ENCODE results near the gene CHN1. TPM values are rescaled to one million over a fixed set of nuclear protein-coding genes. Genes with fewer than 3 reads are reported as not detected.

Gene CHN1
- total RNA-seq, 1 donor: 0.54 TPM

DNA sequence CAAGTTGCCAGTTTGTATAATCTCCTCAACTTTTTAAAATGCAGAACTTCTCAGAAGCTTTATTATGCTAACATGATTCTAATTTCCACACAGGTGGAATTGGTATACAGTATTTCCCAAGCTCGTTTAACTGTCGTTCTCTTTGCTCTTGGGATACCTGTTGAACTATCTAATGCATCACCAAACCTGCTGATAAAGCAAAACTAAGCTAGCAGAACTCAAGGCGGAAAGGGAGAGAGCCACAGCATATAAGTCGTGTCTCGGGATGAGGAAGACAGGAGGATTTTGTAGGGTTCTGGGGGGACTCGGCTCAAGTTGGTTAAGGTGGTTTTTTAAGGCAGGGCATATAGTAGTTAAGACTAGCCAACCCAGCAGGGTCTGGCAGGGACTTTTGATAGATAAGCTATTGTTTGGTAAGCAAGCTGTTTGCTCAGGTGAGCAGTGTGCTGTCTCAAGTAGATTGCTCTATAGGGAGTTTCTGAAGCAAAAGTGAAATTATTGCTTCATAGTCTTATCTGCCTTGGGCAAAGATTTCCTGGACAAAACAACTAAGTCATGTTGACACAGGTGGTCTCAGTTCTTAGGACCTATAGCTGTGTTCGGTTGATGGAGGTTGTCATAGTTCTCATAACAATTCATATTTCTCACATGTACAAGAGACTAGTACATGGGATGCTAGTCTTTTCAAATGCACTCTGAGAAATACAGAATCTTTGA, 212.7 kb downstream of the CHN1 start:
- DNase-seq (ENCODE audit: low read depth in 2 of 3, low spot score in 2 of 3): peak in 2 of 3 donors; percentile 16 to 56

DNA sequence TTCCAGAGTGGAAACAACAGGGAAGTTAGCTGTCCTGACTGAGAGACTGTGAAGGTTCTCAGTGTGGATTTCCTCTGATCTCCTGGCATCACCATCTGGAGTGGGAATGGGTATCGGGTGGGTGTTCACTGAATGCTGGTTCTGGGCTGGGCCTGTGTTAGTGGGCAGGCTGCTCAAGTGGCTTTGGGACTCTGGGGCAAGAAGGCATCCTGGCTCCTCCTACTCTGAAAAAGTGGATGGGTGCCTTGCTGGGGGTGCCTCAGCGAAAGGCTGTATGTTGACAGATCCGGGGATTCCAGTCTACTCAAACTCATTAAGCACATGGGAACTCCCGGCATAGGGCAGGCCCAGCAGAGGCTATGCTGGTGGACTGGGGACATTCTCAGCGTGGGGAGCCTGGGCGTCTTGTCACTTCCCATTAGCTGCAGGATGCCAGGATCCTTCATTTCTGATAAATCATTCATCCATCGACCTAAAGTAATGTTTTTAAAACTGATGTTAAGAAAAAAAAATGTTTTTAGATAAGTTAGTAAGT, 213.4 kb downstream of the CHN1 start:
- DNase-seq (ENCODE audit: low read depth in 2 of 3, low spot score in 2 of 3): no peak

DNA sequence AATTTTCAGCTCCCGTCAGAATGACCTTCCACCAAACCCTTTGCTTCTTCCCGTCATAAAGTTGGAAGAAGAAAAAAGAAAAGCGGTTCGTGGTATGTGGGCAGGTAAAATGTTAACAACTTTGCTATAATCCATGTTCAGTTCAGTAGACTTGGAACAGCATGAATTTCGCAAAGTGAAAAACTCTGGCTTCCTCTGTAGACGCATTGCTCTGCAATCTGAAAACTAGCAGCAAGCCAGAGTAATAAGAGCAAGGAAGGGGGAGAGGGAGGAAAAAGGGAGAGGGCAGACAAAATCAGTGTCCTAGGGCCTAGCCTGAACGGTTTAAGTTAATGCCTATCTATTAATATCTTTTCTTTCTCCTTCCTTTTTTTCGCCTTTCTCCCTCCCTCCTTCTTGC, 214.2 kb downstream of the CHN1 start:
- DNase-seq (ENCODE audit: low read depth in 2 of 3, low spot score in 2 of 3): no peak

DNA sequence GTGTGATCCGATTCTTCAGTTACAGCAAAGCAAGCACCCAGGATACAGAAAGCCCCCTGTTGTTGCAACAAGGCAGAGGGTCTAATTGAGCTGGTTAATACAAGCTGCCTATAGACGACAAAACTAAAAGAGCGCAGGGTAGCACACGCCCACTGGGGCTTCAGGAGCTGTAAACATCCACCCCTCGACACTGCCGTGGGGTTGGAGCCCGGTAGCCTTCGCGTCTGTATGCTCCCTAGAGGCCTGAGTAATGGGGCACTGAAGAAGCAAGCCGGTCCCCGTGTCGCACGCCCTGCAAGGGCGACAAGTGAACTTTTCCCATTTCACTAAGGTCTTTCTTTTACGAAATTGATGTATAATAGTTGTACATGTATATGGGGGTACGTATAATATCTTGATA, 216.2 kb downstream of the CHN1 start:
- DNase-seq (ENCODE audit: low read depth in 2 of 3, low spot score in 2 of 3): no peak

DNA sequence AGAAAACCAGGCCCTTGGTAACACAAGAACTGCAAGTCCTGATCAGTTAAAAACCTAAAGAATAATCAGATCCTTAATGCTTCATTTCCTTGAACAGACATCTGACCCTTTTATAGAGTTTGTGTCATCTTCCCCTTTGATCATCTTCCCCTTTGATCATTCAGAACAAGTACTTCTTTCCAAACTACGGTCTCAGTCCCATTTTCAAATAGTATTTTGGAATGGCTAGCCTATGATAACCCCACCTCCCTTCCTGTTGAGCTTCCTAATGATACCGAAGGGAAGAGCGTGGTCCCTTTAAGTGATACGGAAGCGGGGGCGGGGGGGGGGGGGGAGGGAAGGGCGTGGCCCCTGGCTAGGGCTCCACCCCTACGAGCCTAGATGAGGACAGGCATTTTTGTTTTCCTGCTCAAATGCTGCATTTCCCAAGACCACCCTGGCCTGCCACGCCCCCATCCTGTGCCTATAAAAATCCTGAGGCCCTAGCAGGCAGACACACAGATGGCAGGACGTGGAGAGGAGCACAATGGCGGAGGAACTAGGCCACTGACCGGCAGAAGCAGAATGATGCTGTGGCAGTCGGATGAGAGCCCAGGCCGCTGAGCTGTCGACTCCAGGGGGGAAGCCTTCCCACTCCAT, 216.8 kb downstream of the CHN1 start:
- DNase-seq (ENCODE audit: low read depth in 2 of 3, low spot score in 2 of 3): no peak

DNA sequence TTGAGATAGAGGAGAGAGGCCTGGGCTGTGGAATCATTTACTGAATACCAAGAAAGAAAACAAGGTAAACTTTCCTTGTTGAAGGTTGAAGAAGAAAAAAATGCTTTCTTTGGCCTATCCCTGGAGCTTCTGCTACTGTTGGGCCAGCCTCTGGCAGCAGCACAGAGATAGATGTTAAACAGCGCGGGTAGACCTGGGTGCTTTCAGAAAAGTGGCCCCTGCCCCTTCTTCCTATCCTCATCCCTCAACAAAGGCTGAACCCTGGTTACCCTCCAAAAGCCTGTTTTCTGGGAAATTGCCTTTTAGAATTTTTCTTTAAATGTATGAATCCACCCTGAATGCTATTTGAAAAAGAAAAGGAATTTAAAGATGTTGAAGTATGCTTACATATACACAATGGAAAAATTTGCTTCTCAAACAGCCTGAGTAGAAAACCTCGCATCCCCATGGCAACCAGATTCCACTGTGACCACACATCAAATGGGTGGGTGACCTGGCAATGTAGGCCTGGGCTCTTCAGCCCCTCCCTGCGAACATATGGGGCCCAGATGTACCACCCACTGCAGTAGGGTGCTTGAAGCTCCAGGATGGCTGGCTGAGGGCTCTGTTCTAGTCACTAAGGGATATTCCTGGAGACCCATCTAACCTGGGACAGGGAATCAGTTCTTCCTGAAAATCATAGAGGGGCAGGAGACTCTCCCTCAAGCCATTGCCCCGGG, 217.5 kb downstream of the CHN1 start:
- peak in 1 of 3 donors; percentile 61 for DNase-seq (ENCODE audit: low read depth in 2 of 3, low spot score in 2 of 3)

DNA sequence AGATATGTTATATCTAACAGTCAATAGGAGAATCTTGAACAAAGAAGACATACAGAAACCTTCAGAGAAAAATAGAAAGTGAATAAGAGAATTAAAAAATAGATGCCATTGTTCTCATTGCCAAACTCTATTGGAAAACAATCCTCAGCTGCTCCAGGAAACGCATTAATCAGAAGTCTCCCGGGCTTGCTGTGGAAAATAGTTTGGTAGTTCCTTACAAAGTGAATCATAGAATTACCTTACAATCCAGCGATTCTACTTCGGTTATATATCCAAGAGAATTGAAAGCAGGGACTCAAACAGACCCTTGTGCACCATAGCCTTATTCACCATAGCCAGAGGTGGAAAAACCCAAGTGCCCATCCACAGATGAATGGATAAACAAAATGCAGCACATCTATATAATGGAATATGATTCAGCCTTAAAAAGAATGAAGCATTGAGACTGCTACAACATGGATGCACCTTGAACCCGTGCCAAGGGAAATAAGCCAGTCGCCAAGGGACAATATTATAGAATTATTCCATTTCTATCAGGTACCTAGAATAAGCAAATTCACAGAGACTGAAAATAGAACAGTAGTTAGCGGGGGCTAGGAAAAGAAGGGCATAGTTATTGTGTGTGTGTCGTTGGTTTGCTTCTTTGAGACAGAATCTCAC, 219.0 kb downstream of the CHN1 start:
- no peak for DNase-seq (ENCODE audit: low read depth in 2 of 3, low spot score in 2 of 3)

DNA sequence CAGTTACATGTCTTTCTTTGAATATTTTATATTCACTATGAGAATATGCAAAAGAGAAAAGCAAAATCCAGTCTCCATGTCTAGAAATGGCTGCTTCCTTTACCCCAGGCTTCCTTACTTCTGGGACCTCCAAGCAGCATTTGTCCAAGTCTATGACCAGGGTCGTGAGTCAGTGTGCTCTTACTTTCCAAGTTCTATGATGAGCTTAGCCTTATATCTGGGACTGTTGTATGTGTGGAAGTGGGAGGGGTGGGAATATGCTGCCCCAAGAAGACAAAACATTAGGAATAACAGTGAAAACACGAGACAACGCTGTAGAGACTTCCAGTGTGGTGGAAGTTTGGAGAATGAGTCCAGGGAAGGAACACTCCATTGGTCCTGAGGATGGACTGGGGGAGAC, 219.7 kb downstream of the CHN1 start:
- no peak for DNase-seq (ENCODE audit: low read depth in 2 of 3, low spot score in 2 of 3)

DNA sequence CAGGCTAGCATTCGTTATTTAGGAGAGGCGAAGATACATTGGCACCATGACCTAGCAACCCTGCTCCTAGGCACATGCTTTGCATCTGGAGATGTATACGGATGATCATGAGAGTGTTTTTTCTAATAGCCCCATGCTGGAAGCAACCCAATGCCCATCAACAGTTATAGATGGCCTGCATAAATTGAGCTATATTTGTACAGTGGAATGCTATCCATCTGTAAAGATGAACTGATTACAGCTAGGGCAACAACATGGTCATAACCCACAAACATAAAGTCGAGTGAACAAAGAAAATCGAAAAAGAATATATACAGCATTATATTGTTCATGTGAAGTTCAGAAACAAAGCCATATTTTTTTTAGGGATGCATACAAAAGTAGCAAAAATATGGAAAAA, 220.3 kb downstream of the CHN1 start:
- no peak for DNase-seq (ENCODE audit: low read depth in 2 of 3, low spot score in 2 of 3)

DNA sequence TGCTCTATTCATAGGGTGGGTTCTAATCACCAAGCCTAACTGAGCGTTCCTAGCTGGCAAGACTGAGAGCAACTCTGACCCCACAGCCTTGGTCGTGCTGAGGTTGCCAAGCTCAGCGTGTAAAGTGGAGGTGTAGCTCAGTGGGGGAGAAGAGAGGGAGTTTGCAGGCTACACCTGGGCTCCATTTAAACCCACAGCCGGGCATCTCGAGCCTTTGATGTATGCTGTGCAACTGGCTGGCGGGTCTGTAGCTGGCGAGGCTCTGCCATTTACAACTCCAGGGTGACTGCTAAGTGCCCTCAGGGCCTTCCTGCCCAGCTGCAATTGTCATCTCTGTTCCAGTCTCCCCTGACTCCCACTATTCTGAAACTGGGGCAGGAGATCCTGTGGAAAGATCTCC, 220.9 kb downstream of the CHN1 start:
- DNase-seq (ENCODE audit: low read depth in 2 of 3, low spot score in 2 of 3): no peak

DNA sequence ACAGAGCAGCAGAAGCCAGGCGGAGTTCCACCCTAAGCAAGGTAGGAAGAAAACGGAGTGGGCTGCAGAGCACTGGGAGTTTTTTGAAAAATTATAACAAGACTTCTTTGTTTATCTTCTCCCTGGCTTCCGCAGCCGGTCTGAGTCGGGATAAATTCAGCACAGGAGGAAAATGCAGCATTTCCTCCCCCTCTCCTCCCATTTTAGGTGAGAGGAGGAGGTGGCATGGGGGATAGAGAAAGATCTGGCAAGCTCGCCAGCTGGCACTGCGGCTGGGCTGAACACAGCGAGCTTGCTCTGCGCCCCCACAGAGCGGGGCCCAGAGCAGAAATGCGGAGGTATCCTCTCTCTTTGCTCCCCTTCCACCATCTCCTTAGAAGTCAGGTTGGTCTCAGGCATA, 223.2 kb downstream of the CHN1 start:
- no peak for DNase-seq (ENCODE audit: low read depth in 2 of 3, low spot score in 2 of 3)

DNA sequence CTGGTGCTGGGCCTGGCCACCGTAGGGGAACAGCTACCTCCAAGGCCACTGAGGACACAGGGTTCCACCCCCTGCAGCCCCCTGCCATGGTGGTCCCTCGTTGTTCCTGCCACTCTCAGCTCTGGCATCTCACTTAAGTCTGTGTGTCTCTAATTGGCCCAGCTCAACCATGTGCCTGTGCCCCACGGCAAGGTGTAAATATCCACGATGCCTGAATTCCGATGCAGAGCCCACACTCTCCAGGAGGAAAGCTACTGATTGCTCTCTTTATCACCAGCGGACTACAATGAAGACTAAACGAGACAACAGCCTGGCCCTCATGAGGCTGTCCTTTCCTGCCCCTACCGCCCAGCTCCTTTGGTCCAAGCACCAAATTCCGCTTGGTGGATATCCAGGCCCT, 223.9 kb downstream of the CHN1 start:
- DNase-seq (ENCODE audit: low read depth in 2 of 3, low spot score in 2 of 3): no peak

DNA sequence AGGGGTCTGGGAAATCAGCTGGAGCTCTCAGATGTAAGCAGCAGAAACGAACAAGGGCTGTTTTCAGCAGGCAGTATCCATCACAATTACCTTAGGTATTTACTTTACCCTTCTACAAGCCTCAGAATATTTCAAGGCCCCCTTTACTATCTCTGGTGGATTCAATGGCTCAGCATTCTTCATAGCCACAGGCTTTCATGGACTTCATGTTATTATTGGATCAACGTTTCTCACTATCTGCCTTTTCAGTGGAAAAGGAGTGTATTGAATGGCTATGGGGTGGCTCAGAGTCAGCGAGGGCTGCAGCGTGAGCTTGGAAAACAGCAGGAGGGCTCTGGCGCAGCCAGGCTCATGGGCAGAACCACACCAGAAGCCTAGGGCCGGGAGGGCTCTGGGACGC, 224.3 kb downstream of the CHN1 start:
- DNase-seq (ENCODE audit: low read depth in 2 of 3, low spot score in 2 of 3): no peak

DNA sequence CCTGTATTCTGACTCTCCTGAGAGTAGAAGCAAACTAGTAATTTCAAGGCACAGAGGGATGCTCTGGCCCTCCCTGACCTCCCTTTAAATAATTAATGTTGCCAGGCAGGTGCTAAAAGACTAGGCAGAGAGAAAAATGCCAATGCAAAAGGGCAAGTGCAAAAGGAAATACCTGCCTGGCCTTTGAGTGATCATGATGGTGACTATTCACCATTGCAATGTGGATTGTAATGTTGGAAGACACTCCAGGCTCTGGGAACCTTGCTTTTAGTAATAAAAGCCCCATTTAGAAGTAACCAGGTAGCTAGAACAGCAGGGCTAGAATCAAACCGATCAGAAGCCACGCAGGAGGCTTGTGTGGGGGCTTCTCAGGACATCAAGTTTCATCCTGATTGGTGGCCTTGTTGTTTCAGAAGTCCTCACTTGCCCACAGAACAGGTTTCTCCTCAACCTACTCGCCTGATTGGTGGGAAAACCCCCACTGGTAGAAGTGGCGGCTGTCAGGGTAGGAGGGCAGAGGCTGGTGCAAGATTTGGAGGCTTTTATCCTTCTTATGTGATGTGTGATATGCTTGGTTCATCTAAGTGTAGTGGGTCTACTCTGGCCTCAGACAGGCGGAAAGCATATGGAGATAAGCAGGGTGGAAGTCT, 224.9 kb downstream of the CHN1 start:
- no peak for DNase-seq (ENCODE audit: low read depth in 2 of 3, low spot score in 2 of 3)

DNA sequence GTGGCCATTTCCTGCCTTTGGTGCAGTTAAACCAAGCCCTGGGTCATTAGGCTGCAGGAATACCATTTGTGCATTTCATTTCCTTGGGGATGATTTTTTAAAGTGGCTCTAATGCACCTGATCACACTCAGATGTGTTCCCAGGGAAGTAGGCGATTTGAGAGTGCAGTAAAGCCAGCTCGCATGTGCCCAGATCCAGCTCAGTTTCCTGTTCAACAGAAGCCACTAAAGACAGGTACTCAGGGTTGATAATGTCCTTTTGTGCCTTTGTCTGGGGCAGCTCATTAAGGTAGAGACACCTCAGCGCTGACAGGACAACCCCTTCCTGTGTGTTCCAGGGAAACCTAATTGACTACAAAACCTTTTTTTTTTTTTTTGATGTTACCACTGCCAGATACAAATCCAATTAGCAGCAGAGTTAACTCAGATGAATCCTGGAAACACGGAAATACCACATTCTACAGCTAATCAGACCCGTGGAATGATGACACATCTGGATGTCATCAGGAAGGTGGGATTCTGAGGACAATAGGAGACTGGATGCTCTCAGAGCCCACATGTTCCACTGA, 225.7 kb downstream of the CHN1 start:
- no peak for DNase-seq (ENCODE audit: low read depth in 2 of 3, low spot score in 2 of 3)

DNA sequence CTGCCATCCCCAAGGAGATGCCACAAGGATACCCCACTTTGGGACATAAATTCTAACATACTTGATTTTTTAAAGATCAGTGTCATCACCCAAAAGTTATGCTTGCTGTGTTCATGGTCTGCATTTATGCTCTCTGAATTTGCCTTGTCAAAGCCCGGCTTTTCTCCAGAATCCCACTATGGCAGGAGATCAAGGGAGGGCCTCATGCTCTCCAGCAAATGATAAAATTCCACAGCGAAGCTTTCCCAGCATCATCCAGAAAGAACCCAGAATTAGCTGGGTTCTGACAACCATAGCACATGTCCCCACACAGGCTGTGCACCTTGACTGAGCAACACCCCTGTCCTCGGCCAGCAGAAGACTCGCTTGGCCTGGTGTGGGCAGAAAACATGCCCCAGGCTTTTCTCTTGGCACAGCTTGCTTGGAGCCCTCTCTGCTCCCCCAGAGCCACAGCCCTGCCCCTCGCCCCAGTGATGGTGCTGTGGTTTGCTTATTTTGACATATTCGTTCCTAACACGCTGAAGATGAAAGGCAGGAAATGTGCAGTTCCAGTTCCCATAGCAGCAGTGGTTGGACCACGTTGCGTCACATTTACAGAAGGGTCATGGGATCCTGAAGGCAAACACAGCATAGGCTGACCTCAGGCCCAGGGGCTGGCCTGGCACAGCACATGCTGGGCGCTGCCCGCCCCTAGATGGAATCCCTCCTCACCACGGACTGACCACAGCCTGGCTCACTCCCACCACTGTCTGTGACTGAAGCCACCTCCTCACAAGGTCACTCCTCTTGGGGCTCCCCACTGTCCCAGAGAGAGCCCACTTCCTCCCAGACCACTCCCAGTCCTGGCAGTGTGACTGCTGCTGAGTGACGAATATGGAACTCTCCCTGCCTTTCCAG, 226.8 kb downstream of the CHN1 start:
- peak; percentile 68 to 87 (median 70) for DNase-seq (ENCODE audit: low read depth in 2 of 3, low spot score in 2 of 3)

DNA sequence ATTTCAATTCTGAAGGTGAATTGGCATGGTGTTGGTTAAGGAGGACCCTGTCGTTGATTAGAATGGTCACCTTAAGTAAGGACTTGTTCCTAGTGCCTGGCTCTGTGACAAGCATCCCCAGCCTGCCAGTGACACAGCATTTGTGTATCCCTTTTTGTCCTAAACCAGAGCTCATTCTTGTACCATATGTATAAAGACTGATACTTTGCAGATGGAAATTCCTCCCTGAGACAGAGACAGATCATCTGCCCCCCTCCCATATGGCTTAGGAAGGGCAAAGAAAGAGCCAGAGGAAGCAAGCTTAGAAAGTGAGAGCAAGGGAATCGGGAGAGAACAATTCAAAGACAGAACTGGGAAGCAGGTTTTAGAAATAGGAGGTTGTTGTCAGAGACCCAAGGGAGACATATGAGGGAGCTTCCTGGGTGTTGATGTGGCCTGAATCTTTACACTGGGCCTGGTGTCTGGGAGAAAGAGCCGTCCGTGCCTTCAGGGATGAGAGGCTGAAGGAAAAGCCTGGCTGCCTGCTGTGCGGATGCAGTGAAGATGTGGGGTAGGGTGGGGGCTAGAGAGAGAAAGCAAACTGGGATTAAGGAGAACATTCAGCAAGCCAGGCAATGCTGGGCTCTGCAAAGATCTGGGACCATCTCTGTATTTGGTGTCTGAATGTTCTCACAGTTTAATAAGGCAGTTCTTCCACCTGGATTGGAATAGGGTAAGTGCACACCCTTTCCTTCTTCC, 227.7 kb downstream of the CHN1 start:
- DNase-seq (ENCODE audit: low read depth in 2 of 3, low spot score in 2 of 3): no peak

DNA sequence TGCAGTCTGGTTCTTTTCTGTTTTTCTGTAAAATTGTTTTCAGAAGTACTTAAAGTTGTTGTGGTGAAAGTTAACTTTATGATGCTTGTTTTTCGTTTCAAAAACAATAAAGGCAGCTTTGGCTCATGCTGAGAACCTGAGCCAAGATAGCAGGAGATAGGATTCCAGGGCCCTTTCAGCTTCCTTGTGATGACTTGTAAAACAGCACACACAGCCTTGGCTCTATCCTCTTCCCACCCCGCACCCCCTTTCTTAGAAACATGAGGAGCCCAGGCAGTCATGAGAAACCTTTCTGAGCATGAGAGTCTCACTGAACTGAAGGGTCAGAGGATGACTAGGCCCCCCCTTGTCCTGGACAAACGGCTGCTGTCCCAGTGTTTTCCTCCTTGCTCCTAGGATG, 228.5 kb downstream of the CHN1 start:
- DNase-seq (ENCODE audit: low read depth in 2 of 3, low spot score in 2 of 3): no peak

DNA sequence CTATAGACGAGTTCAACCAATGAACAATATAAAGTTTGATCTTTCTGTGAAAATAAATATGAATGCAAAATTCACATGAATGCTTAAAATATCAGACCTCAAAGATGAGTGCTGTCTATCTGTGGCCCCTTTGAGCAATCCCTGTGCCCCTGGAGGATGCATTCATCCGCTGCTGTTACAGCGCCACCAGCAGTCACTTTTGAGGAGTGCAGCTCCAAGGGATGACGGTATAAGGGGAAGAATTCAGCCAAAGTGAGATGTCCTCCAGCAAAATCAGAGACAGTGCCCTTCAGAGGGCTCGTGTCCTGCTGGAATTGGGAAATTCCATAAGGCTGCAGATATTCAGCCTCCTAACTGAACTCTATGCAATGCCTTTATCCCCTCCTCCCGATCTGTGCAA, 229.0 kb downstream of the CHN1 start:
- peak in 1 of 3 donors; percentile 31 for DNase-seq (ENCODE audit: low read depth in 2 of 3, low spot score in 2 of 3)

Data from hematopoietic multipotent progenitor cell (in vitro differentiated cells).